Measurements from ENCODE around the gene CTU1.

GRCh38 chr19:51094696-51095279 lies 13.4 kb downstream of the CTU1 start:
- TF ChIP-seq CTCF (IDR thresholded peaks at IDR 0.05; ENCODE audit: borderline replicate concordance, extremely low read depth, low read length, poor library complexity, severe bottlenecking) (peak; percentile 70), EZH2 (IDR thresholded peaks at IDR 0.05; ENCODE audit: borderline replicate concordance, low read depth, low read length, severe bottlenecking) (no peak)
